ENCODE results near the gene KDF1.

The KDF1 gene

DNA sequence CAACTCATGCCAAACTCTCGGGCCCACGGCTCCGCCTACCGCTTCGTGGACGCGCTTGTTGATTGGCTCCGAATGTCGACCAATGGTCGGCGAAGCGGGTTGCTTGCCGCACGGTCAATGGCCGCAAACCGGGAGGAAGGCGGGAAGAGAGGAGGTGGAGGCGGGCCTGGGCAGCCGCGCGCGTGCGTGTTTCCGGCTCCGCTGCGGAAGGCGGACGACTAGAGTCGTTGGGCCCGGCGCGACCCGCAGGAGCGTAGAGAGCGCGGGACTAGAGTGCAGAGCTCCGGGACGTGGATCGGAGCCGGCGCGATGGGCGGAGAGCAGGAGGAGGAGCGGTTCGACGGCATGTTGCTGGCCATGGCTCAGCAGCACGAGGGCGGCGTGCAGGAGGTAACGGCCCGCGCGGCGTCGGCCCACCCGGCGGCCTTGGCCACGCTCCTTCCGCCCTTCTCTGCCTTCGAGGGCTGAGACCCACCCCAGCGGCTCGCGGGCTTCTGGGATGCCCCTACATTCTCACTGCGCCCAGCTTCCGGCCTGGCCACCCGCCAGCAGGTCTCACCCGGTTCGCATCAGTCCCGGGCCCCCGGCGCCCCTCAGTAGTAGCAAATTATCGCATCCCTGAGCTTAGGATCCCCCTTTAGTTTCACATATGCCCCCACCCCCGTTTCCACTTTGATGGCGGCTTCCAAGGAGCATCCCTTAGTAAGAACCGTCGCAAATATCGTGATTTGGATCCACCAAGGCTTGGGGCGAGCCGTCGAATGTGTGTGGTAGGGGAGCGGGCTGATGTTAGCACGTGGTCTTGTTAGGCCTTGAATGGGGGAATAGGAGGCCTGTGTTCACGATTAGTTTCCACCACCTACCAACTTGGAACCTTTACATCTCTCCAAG is 38.5 kb downstream of the KDF1 start, which contains the start of gene NUDC:
NUDC (plus strand) TSS at position 204 of the 891 bp plus-strand sequence; CDS start at position 310, 106 bp downstream.
- TF ChIP-seq GATA2 (IDR thresholded peaks at IDR 0.05; ENCODE audit: low read depth, low read length) (no peak), GATA3 (IDR thresholded peaks at IDR 0.05; ENCODE audit: low read depth, low read length) (no peak)

DNA sequence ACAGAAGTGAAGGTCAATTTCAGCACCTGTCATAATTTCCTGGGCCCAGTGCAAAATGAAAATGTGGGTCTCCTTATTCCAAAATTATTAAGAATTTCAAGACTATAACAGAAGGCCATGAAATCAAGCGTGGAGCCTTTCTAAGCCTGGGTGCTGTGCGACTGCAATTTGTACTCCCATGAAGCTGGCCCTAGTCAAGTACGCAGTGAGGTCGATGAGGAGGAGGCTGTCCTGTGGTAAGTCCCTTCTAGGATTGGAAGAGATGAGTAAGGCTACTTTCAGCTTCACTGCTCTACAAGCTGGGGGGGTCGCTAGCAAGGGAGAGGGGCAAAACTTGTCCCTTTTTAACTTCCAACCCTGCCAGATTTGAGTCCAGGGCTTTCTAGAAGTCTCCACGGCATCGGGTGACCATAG is 39.1 kb downstream of the KDF1 start:
- TF ChIP-seq GATA3 (IDR thresholded peaks at IDR 0.05; ENCODE audit: low read depth, low read length) = no peak

DNA sequence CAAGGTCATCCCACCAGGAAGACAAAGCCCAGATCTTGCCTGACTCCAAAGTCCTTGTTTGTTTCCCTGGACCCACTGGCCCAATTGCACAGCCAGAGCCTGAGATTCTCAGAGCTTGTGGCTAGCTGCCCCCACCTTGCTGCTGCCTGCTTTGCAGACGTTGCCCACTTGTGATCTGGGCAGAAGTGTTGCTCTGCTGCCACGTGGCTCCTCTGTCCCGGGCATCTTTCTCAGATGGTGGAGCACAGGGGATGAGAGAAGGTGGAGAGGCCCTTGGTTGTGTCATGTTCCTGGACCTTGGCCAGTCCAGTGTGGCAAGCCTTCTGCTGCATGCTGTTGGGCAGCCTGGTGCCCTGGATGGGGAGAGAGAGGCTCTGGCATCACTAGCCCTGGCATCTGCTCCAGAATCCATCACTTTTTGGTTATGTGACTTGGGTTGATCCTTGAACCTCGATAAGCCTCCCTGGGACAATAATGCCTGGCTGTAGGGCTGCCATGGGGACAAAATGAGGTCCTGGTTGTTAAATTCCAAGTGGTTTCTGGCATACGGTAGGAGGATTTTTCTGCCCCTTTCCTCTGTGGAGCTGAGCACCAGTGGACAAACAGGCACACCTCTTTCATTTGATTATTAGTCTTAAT is 44.9 kb downstream of the KDF1 start:
- TF ChIP-seq GATA3 (IDR thresholded peaks at IDR 0.05; ENCODE audit: low read depth, low read length) = no peak
- TF ChIP-seq GATA2 (IDR thresholded peaks at IDR 0.05; ENCODE audit: low read depth, low read length) = no peak

DNA sequence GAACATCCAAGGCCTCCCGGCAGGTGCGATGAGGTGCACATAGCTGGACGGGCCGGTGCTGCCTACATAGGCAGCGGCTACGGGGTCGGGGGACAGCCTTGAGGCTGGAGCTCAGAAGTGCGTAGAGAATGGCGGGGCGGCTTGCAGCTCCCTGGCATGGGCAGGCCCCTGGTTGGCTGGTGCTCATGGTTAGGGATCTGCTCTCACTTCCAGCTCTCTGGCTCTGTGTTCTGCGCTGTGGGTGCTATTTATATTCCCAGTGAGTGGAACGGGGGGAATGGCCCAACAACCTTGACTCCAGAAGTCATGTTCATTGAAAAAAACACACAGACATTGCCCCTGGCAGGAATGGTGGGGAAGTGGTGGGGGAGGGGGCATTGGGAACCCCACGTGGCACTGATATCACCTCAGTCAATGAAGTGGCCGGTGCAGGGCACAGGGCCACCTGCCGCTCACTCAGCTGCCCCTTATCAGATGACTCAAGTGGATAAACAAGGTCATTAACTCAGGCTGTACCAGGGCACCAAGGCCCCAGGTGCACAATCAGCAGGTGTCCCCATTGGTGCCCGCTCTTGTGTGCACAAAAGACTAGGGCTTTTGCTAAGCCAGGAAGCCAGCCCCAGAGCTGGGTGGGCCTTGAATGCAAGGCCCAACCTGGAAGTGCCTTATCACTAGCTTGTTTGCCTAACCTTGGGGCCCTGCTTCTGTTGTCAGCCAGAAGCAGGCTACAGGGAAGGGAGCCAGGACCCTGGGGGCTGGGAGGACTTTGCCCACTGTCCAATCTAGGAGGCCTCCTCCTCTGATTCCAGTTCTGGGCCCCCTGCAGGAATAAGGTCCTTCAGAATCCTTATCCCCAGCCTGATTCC is 46.3 kb downstream of the KDF1 start, which contains the start of gene NR0B2:
NR0B2 (minus strand) TSS at position 222 of the 866 bp plus-strand sequence; CDS start at position 187, 35 bp downstream.
- no peak for TF ChIP-seq GATA3 (IDR thresholded peaks at IDR 0.05; ENCODE audit: low read depth, low read length)
- no peak for TF ChIP-seq GATA2 (IDR thresholded peaks at IDR 0.05; ENCODE audit: low read depth, low read length)

DNA sequence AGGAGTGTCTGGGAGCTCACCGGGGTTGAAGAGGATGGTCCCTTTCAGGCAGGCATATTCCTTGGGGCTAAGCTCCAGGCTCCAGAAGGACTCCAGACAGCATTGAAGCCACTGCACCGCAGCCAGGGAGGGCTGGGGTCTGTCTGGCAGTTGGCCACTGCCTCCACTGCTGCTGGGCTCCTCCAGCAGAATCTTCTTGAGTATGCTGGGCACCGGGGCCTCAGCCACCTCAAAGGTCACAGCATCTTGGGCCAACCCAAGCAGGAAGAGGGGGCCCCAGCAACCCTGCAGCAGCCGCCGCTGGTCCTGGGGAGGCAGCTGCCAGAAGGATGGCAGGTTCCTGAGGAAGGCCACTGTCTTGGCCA is 46.9 kb downstream of the KDF1 start:
- no peak for TF ChIP-seq GATA2 (IDR thresholded peaks at IDR 0.05; ENCODE audit: low read depth, low read length)
- no peak for TF ChIP-seq GATA3 (IDR thresholded peaks at IDR 0.05; ENCODE audit: low read depth, low read length)

DNA sequence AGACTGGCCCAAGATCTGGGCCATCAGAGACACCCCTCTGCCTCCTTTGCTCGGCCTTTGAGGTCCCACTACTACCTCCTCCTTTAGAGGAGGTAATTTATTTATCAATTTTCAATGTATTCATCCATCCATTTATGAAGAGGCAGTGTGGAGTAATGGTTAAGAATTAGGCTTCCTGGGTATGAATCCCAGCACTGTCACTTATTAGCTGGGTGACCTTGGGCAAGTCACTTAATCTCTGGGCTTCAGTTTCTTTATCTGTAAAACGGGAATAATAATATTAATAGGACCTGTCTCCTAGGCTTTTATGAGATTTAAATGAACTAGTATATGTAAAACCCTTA is 48.1 kb downstream of the KDF1 start:
- TF ChIP-seq GATA2 (IDR thresholded peaks at IDR 0.05; ENCODE audit: low read depth, low read length) = no peak
- no peak for TF ChIP-seq GATA3 (IDR thresholded peaks at IDR 0.05; ENCODE audit: low read depth, low read length)

DNA sequence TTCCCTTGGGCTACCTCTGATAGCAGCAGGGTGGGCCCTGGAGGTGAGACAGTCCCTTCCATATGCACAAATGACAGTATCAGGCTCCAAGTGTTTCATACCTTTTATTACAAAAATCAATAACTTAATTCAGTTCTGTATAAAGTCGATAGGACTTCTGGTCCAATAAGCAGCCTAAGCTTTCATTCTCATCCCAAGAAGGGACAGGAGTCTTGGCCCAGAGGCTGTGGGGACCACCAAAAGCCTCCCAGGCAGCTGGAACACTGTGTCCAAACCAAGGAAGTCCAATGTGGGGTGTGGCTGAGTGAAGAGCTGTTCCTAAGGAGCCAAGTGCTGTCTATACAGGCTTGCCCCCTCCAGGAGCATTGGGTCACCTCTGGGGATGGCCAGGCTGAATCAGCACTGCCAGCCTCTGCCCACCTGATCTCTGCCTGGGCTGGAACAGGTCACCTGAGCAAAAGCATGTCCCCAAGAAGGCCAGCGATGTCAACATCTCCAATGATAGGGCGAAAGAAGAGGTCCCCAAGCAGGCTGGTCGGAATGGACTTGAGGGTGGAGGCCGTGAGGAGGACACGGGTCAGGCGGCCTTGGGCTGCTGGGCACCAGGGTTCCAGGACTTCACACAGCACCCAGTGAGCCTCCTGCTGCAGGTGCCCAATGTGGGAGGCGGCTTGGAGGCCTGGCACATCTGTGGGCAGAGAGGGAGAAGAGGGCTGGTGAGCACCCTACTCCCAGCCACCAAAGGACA is 48.7 kb downstream of the KDF1 start:
- TF ChIP-seq GATA2 (IDR thresholded peaks at IDR 0.05; ENCODE audit: low read depth, low read length) (no peak), GATA3 (IDR thresholded peaks at IDR 0.05; ENCODE audit: low read depth, low read length) (no peak)

DNA sequence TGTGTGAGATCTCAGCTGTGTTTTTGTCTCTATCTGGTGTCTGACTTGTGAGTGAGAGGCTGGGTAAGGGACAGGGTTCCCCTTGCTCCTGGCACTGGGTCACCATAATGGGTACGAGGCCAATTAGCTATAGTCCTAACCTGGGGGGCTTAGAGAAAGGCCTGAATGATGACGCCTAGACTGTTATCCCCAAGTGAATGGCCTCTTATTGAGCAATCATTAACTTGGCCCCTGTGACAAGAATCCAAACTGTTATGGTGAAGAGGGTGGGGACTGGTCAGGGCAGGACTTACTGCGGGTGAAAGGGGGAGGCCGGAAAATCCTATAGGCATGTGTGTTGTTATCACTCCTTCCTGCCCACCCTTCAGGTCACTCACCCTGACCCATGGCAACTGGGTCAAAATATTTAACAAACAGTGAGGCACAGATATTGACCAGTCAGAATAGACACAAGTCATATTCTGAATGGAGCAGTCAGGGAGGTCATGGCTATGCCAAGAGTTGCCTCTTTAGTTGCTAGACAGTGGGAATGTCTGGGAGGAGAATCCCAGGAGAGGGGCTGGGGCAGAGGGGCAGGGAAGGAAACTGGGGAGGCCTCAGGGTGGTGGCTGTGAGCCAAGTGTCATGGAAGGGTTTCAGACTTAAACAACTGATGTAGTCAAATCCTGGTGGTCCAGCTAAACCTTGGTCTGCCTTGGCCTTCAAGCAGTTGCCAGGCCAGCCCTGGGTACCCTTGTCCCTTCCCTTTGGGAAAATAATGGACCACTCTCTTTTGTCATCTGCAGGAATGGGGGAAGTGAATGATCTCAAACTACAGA is 49.7 kb downstream of the KDF1 start:
- TF ChIP-seq GATA3 (IDR thresholded peaks at IDR 0.05; ENCODE audit: low read depth, low read length) = no peak
- no peak for TF ChIP-seq GATA2 (IDR thresholded peaks at IDR 0.05; ENCODE audit: low read depth, low read length)

DNA sequence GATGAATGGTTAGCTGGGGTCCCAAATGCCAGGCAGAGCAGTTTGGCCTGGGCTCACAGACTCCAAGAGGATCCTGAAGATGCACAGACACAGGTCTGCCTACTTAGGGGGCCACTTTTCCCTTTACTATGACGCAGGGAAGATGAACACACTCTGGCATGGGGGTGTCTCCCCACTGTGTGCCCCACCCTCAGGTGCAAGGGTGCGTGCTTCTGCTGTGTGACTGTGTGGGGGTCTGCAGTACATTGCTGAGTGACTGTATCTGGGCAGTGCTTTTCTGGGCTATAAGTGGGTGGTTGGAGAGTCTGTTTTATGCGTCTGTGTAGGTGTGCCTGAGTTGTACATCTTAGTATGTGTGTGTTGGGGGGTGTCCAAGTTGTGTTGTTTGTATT is 50.3 kb downstream of the KDF1 start:
- TF ChIP-seq GATA2 (IDR thresholded peaks at IDR 0.05; ENCODE audit: low read depth, low read length) = no peak
- no peak for TF ChIP-seq GATA3 (IDR thresholded peaks at IDR 0.05; ENCODE audit: low read depth, low read length)

DNA sequence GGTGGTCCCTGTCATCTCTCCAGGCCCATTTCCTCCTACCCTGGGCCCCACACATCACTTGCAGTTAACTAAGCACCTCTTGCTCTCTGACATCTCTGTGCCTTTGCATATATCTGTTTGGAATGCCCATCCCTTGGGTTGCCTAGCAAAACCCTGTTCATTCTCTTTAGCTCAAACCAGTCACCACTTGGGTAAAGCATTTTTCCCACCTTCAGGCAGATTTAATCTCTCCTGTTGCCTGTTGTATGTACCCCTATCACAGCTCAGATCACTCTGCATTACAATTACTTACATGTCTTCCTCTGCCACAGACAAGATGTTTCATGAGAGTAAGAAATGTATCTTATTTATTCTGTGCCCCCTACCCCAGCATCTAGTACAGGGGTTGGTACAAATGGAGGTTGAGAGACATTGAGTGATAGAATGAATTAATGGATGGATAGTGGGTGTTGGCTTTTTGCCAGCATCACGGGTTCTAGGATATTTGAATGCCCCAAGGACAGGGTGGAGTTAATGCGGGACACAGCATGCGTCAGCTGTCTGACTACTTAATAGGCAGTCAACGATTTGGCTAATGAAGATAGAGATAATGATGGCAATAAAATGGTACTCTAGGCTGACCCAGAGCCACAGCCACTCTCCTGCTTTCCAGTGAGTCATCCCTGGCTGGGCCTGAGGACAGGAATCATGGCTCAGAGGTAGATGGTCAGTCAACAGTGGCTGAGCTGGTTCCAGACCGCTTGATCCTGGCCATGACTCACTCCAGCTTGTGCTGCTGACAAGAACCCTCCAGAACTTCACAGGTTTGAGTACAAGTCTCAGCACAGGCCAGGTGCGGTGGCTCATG is 53.0 kb downstream of the KDF1 start:
- no peak for TF ChIP-seq GATA2 (IDR thresholded peaks at IDR 0.05; ENCODE audit: low read depth, low read length)

DNA sequence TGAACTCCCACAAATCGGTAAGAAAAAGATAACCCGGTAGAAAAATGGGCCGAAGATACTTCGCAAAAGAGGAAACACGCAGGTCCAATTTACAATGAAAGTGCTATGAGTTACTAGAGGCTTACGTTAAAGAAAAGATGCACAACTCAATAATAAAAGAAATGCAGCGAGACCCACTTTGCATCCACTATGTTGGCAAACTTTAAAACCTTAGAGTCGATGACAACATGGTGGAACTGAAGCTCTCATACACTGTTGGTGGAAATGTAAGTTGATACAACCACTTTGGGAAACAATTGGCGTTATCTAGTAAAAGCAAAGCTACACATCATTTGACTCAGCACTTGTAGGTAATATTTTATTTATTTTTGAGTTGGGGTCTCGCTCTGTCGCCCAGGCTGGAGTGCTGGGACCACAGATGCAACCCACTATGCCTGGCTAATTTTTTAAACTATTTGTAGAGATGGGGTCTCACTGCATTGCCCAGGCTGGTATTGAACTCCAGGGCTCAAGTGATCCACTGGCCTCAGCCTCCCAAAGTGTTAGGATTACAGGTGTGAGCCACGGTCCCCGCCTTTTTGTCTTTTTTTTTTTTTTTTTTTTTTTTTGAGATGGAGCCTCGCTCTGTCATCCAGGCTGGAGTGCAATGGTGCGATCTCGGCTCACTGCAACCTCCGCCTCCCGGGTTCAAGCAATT is 59.3 kb downstream of the KDF1 start:
- no peak for TF ChIP-seq GATA3 (IDR thresholded peaks at IDR 0.05; ENCODE audit: low read depth, low read length)
- no peak for TF ChIP-seq GATA2 (IDR thresholded peaks at IDR 0.05; ENCODE audit: low read depth, low read length)

All from SH-SY5Y (cell line).